Neutrophil (primary cell): ENCODE data around the gene EBP.
A peak's percentile ranks its signal among the peaks of the same experiment; 100 is the strongest.
"Not testable (repeated sequence)": the region's sequence is repeated elsewhere in the genome, so short reads cannot be mapped to it uniquely, and the experiment has no call there.

Source experiments
- H3K27ac ChIP-seq: fragments of 200-600 bp; sonication (generic); 2 replicates; pipeline ENCODE4 v1.5.1; 2016; ENCODE audit warnings: mild to moderate bottlenecking, moderate library complexity
- H3K27me3 ChIP-seq: fragments of 200-600 bp; sonication (generic); 2 replicates; pipeline ENCODE4 v1.6.0; 2016; ENCODE audit warnings: mild to moderate bottlenecking
- H3K36me3 ChIP-seq: fragments of 200-600 bp; sonication (generic); 2 replicates; pipeline ENCODE4 v1.5.1; 2017
- H3K4me1 ChIP-seq, 2 experiments: fragments of 200-600 bp in 1 of 2; sonication (generic) in 1 of 2; 1 replicate in 1 of 2; 2 replicates in 1 of 2; pipeline versions ENCODE4 v1.5.1 to v1.6.1; 2013 to 2016; ENCODE audit warnings: low read depth in 1 of 2, low read length in 1 of 2, mild to moderate bottlenecking in 1 of 2, moderate library complexity in 1 of 2; ENCODE audit not compliant: control insufficient read depth in 1 of 2, insufficient read depth in 1 of 2
- H3K4me3 ChIP-seq, 2 experiments: fragments of 200-600 bp in 1 of 2; sonication (generic) in 1 of 2; 1 replicate in 1 of 2; 2 replicates in 1 of 2; pipeline ENCODE4 v1.5.1; 2013 to 2016; ENCODE audit warnings: low read depth in 1 of 2, low read length in 1 of 2, mild to moderate bottlenecking in 1 of 2, moderate library complexity in 1 of 2
- H3K9me3 ChIP-seq: fragments of 200-600 bp; sonication (generic); 2 replicates; pipeline ENCODE4 v1.5.1; 2016
- CTCF ChIP-seq: fragments of 200-600 bp; sonication (generic); IDR thresholded peaks from 2 replicates; pipeline ENCODE4 v1.5.1; 2016; ENCODE audit warnings: antibody characterized with exemption

EBP gene

GRCh38 chrX:48523682-48524081 lies 2.1 kb downstream of the EBP start:
- H3K4me3 ChIP-seq = no peak overlapping the region
- H3K27ac ChIP-seq = no peak overlapping the region
- no peak for TF ChIP-seq CTCF
- no peaks in the 10 kb centered on the region for H3K9me3 ChIP-seq
- H3K27me3 ChIP-seq = no peaks in the 10 kb centered on the region
- H3K4me1 ChIP-seq = peaks cover 5 to 21% of the 10 kb centered on the region in 2 experiments
- H3K36me3 ChIP-seq = no peaks in the 10 kb centered on the region

- not testable (repeated sequence) for H3K27ac ChIP-seq, H3K36me3 ChIP-seq, H3K27me3 ChIP-seq, H3K9me3 ChIP-seq, H3K4me3 ChIP-seq
- H3K4me1 ChIP-seq = peaks cover 5 to 12% of the 10 kb centered on the region in 2 experiments
These were observed 4.2 kb downstream of the EBP start for GRCh38 chrX:48525853-48526252.

- H3K27ac ChIP-seq = no peak overlapping the region
- no peak overlapping the region for H3K4me3 ChIP-seq
- H3K4me1 ChIP-seq = no peaks in the 10 kb centered on the region
- TF ChIP-seq CTCF = no peak
- H3K9me3 ChIP-seq = no peaks in the 10 kb centered on the region
- no peaks in the 10 kb centered on the region for H3K36me3 ChIP-seq
- H3K27me3 ChIP-seq = no peaks in the 10 kb centered on the region
These were observed 9.1 kb downstream of the EBP start for GRCh38 chrX:48530736-48531135.

- TF ChIP-seq CTCF = no peak
- peak overlapping the region; percentile 13 for H3K27ac ChIP-seq
- no peaks in the 10 kb centered on the region for H3K4me1 ChIP-seq
- H3K9me3 ChIP-seq = no peaks in the 10 kb centered on the region
- H3K4me3 ChIP-seq = no peak overlapping the region
- H3K36me3 ChIP-seq = no peaks in the 10 kb centered on the region
- H3K27me3 ChIP-seq = no peaks in the 10 kb centered on the region
These were observed 9.9 kb downstream of the EBP start for GRCh38 chrX:48531358-48531959.

- Histone ChIP-seq H3K9me3 (no peaks in the 10 kb centered on the region), H3K4me1 (peaks cover 0 to 3% of the 10 kb centered on the region in 2 experiments), H3K27ac (no peak overlapping the region), H3K4me3 (no peak overlapping the region), H3K27me3 (no peaks in the 10 kb centered on the region), H3K36me3 (no peaks in the 10 kb centered on the region)
- TF ChIP-seq CTCF = no peak
These were observed 10.6 kb downstream of the EBP start for GRCh38 chrX:48532161-48532560.

GRCh38 chrX:48533165-48533564 lies 11.6 kb downstream of the EBP start:
- Histone ChIP-seq H3K9me3 (no peaks in the 10 kb centered on the region), H3K4me3 (no peak overlapping the region), H3K27me3 (no peaks in the 10 kb centered on the region), H3K4me1 (peaks cover 5% of the 10 kb centered on the region in 2 experiments), H3K36me3 (no peaks in the 10 kb centered on the region), H3K27ac (no peak overlapping the region)
- no peak for TF ChIP-seq CTCF
